Measurements from ENCODE around the gene GALNT13.

GALNT13 gene

DNA sequence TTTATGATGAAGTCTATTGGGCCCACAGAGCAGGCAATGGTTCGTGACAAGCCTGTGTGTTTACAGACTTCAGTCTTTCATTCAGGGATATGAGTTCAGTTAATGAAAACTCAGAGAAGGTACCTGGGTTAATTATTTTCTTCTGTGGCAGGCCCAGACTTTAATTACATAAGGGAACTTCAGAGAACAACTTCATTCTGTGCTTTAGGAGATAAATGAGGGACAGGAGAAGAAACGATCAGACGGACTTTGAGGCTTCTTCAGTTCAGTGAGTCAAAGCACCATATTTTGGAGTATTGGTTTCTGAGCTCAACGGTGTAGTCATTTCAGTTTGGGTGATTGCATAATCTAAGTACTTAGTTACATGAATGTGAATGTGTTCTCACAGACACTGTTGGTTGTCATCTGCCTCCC, 623.7 kb downstream of the GALNT13 start:
- TF ChIP-seq, protein P1, sequence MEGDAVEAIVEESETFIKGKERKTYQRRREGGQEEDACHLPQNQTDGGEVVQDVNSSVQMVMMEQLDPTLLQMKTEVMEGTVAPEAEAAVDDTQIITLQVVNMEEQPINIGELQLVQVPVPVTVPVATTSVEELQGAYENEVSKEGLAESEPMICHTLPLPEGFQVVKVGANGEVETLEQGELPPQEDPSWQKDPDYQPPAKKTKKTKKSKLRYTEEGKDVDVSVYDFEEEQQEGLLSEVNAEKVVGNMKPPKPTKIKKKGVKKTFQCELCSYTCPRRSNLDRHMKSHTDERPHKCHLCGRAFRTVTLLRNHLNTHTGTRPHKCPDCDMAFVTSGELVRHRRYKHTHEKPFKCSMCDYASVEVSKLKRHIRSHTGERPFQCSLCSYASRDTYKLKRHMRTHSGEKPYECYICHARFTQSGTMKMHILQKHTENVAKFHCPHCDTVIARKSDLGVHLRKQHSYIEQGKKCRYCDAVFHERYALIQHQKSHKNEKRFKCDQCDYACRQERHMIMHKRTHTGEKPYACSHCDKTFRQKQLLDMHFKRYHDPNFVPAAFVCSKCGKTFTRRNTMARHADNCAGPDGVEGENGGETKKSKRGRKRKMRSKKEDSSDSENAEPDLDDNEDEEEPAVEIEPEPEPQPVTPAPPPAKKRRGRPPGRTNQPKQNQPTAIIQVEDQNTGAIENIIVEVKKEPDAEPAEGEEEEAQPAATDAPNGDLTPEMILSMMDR (conservative IDR thresholded peaks at IDR 0.05; ENCODE audit: control insufficient read depth, insufficient read depth, low read depth, low read length), result no peak
- DNase-seq (ENCODE audit: low read depth), result no peak
- H3K4me3 ChIP-seq (ENCODE audit: control insufficient read depth, low read depth, low read length), result no peak overlapping the region

DNA sequence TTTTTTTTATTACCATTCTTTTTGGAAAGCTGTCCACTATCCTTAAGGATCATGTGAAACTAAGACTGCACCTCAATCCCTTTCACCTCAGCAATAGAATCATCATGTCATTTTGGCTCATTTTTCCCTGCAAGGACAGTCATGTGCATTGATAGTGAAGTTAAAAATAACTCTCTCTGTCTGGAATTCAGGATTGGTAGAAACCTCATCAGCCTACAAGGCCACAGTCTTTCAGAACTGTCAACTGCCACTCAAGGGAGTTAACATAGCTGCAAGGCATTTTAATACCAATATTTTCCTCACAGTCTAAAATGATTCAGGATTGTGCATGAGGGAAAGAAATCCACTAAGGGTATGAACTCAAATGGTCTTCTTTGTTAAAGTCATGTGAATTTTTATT, 625.3 kb downstream of the GALNT13 start:
- TF ChIP-seq, protein P1 (conservative IDR thresholded peaks at IDR 0.05; ENCODE audit: control insufficient read depth, insufficient read depth, low read depth, low read length), result no peak
- DNase-seq (ENCODE audit: low read depth), result no peak
- no peak overlapping the region for H3K4me3 ChIP-seq (ENCODE audit: control insufficient read depth, low read depth, low read length)
